AG04449 (cell line): Measurements from ENCODE around the gene ZNF407.

Source experiments
- CTCF ChIA-PET: fragments of 350-600 bp; formaldehyde crosslinking; extraction: SDS; loops from one replicate; lab custom pipeline; 2021; ENCODE audit warnings: antibody characterized with exemption; lab: Yijun Ruan, JAX
- POLR2A ChIA-PET: fragments of 400-600, 350-600 bp; formaldehyde crosslinking; extraction: SDS; loops from one replicate; lab custom pipeline; 2020; ENCODE audit warnings: antibody characterized with exemption, inconsistent platforms; lab: Yijun Ruan, JAX
- DNase-seq: peaks from one replicate; pipeline ENCODE4 v3.0.0-alpha.2; 2010; ENCODE audit warnings: low read depth, low spot score
- H3K4me3 ChIP-seq: 2 replicates; pipeline ENCODE4 v1.5.1; 2011; ENCODE audit warnings: low read depth, mild to moderate bottlenecking, control low read depth, low read length
- TF ChIP-seq, protein P1 (sequence below): IDR thresholded peaks from one replicate; pipeline ENCODE4 v1.5.1; 2011; ENCODE audit warnings: mild to moderate bottlenecking, moderate library complexity, low read length, control low read depth, inconsistent platforms; ENCODE audit not compliant: insufficient read depth; ENCODE audit errors: missing control alignments

Gene ZNF407

DNA sequence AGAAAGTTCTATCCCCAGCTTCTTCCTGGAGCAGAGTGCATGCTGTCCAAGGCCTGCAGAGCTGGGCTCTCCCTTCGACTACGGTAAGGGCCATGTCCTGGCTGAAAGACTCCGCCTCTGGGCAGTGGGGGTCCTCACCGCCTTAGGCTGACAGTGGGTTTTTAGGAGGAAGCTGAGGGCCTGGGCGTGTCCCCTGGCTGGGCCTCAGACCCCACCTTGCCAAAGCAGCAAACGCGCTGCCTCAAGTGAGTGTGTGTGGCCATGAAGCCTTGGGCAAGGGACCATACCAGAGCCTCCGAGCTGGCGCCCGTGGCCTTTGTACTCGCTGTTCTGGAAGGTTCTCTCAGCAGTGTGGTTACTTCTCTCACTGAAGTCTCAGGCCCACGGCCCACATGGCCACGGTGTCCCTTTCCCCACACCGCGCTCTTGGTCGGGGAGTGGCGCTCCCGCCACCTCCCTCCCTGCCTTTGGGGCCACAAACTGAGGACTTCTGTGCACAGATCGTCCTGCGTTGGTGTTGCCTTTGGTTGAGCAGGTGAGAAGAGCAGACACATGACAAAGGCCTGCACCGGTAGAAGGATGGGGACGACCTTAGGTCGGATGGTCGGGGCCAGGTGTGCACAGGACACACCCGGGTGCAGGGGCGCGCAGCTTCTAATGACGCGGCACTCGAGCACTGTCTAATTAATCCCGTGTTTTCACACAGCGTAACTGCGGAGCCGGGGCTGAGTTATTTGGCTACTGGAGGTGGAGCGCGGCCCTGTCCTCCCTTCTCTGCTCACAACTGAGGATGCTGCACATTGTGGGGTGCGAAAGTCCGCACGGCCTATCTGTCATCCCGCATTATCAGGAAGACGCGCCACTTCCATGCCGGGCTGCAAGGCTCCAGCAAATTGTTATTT, 489.7 kb downstream of the ZNF407 start:
- CTCF ChIA-PET = no interaction called here
- no peak for DNase-seq
- TF ChIP-seq, protein P1, sequence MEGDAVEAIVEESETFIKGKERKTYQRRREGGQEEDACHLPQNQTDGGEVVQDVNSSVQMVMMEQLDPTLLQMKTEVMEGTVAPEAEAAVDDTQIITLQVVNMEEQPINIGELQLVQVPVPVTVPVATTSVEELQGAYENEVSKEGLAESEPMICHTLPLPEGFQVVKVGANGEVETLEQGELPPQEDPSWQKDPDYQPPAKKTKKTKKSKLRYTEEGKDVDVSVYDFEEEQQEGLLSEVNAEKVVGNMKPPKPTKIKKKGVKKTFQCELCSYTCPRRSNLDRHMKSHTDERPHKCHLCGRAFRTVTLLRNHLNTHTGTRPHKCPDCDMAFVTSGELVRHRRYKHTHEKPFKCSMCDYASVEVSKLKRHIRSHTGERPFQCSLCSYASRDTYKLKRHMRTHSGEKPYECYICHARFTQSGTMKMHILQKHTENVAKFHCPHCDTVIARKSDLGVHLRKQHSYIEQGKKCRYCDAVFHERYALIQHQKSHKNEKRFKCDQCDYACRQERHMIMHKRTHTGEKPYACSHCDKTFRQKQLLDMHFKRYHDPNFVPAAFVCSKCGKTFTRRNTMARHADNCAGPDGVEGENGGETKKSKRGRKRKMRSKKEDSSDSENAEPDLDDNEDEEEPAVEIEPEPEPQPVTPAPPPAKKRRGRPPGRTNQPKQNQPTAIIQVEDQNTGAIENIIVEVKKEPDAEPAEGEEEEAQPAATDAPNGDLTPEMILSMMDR = no peak
- POLR2A ChIA-PET = no interaction called here
- no peak overlapping the region for H3K4me3 ChIP-seq

DNA sequence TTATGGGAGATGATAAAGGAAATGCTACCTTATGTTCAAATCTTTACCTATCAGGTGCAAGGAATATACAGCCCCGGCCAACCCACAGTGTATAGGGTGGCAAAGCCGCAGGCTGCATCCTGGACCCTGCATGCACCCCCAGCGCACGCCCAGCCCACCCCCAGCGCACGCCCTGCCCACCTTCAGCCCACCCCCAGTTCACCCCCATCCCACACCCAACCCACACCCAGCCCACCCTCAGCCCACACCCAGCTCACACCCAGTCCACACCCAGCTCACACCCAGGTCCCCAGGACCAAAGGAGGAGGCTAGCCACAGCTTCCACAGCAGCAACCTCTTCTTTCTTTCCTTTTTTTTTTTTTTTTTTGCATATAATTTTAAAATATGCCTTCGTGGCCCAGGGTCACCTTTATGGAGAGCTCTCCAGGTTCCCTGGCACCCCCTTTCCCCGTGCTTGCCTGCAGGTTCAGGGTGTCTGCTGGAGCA, 490.4 kb downstream of the ZNF407 start:
- no peak for DNase-seq
- no peak overlapping the region for H3K4me3 ChIP-seq
- ChIA-PET CTCF (no interaction called here), POLR2A (no interaction called here)
- TF ChIP-seq, protein P1 = no peak

DNA sequence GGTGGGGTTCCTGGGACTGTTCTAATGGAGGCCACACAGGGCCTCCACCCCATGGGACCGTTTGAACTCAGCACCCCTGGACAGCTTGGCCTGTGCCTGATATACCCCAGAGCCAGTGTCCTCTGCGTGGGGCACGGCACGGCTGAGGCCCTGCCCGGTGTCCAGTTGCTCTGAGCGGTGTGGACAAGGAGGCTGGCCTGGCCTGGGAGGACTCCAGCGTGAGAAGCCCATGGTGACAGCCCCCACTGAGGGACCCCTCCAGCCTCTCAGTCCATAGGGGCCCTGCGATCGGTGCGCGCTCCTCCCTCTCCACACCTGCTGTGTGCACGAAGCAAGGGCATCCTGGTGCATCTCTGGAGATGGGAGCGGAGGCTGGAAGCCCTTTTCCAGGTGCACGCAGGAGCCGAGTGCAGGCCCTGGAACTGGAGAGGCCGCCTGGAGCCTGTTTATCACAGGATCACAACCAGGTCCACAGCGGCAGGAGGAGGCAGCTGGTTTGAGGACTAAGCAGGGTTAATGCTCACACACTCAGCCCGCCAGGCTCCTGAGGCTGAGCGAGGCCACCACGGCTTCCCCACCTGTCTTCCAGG, 491.0 kb downstream of the ZNF407 start:
- DNase-seq = no peak
- no peak overlapping the region for H3K4me3 ChIP-seq
- TF ChIP-seq, protein P1 = no peak
- ChIA-PET POLR2A (no interaction called here), CTCF (no interaction called here)

DNA sequence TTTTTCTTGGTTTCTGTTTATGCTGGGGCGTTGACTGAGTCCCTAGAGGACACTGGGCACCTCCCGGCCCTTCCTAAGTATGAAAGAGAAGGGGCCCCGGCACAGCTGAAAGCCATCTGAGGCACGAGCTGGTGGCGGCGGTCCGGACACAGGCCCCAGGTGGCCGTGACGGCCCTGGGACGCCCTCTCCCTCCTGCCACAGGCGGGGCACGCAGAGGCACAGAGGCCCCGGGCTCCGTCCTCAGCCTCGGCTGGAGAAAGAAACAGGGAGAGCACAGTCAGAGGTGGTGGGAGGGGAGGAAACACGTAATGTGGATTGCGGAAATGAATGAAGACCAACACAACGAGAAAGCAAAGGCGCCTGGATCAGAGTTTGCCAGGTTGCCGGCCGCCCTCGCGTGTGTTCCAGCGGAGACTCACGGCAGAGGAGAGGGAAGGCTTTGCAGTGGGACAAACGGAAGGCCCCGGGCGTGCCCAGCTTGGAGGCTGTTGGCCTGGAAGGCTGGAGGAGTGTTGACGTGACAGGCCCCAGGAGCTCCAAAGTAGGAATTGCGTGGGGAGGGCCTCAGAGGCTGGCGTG, 492.2 kb downstream of the ZNF407 start:
- DNase-seq = no peak
- TF ChIP-seq, protein P1 = no peak
- POLR2A ChIA-PET = no interaction called here
- CTCF ChIA-PET = no interaction called here
- H3K4me3 ChIP-seq = no peak overlapping the region

DNA sequence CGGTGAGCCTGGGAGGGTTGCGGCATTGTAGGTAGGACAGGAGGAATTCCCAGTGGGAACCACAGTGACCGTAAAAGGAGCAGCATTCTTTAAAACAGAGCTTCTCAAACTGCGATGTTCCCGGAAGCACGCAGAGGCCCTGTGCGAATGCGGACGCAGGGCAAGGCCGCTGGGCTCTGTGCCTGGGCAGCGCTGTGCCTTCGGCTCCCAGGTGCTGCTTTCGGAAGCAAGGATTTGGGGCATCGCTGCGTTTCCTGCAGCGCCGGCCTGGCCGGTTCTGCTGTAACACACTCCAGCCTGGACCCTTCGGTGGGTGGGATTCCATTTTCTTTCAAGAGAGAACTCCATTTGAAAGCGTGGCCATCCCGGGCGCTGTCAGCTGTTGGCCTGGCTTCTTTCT, 492.7 kb downstream of the ZNF407 start:
- no peak overlapping the region for H3K4me3 ChIP-seq
- DNase-seq = no peak
- TF ChIP-seq, protein P1 = no peak
- POLR2A ChIA-PET = no interaction called here
- CTCF ChIA-PET = no interaction called here
